Coronary artery (tissue), 2 donors: ENCODE measurements around the gene VPS37C.

Source experiments
- DNase-seq: peaks from one replicate; pipeline ENCODE4 v3.0.0-alpha.2; 2017; ENCODE audit warnings: low spot score
- H3K27ac ChIP-seq, 2 donors: fragments of 200-600 bp; sonication (generic); one replicate each; pipeline ENCODE4 v1.5.1; 2016 to 2019
- H3K4me3 ChIP-seq: fragments of 200-600 bp; sonication (generic); 2 replicates; pipeline ENCODE4 v1.5.1; 2016; ENCODE audit warnings: mild to moderate bottlenecking, moderate library complexity
- TF ChIP-seq, protein P1 (sequence below): fragments of 200-600 bp; sonication (generic); IDR thresholded peaks from one replicate; pipeline ENCODE4 v1.5.1; 2019; ENCODE audit warnings: antibody characterized with exemption

VPS37C gene

DNA sequence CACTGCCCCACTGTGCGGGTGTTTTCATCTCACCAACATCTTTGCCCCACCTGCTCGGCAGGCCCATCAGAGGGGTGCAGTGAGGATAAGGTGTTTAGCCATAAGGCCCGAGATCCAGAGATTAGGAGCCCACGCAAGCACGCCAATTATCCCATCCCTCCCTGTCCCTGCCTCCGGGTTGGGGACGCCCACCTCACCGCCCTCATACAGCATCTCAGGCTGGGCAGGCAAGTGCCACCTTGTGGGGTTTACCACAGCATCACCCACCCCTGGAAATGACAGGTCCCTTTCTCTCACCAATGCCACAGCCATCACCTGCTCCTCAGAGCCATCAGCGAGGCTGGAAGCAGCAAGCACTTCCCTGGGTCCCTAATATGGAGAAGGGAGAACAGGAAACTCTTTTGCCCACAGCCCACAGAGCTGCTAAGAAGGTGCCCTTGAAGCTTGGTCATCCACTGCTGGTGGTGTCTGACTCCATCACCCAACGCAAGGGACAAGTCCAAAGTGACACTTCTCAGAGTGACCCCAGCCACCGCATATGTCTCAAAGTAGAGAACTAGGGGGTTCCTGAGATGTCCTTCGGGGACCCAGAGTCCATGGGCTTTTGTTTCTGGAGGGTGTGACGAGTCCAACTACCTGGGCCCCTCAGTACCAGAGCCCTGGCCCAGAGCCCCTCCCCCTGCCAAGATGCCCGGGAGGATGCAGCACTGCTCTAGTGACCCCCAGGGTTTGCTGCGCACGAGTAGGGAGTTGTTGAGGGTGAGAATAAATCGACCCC lies 15.8 kb downstream of the VPS37C start:
- DNase-seq, result no peak
- H3K27ac ChIP-seq, result no peak overlapping the region
- no peak overlapping the region for H3K4me3 ChIP-seq
- TF ChIP-seq, protein P1, sequence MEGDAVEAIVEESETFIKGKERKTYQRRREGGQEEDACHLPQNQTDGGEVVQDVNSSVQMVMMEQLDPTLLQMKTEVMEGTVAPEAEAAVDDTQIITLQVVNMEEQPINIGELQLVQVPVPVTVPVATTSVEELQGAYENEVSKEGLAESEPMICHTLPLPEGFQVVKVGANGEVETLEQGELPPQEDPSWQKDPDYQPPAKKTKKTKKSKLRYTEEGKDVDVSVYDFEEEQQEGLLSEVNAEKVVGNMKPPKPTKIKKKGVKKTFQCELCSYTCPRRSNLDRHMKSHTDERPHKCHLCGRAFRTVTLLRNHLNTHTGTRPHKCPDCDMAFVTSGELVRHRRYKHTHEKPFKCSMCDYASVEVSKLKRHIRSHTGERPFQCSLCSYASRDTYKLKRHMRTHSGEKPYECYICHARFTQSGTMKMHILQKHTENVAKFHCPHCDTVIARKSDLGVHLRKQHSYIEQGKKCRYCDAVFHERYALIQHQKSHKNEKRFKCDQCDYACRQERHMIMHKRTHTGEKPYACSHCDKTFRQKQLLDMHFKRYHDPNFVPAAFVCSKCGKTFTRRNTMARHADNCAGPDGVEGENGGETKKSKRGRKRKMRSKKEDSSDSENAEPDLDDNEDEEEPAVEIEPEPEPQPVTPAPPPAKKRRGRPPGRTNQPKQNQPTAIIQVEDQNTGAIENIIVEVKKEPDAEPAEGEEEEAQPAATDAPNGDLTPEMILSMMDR, result no peak

DNA sequence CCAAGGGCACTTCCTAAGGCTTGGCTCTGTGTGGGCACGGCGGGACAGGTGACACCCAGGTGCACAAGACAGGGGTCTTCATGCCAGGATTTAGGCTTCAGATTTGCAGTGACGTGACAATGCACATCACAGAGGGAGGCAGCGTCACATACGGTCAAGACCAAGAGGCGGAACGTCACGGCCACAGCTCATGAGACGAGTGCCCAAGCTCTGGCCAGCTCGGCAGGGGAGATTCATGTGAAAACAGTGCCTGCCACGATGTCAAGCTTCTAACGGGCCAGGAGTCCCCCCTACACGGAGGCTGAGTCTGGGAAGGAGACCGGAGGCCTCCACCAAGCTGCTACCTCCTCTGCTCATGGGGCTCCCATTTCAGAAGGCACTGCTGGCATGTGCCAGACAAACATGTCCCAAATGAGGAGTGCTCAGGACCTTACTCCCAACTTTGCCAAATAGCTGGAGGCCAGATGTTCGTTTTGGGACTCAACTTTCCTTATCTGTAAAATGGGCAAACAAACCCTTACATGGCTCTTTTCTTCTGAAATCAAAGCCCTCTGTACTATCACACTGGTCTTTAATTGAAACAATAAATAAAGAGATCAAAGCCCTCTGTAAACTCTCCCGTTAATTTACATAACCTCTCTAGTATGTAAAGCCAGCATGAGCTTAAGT lies 16.6 kb downstream of the VPS37C start:
- TF ChIP-seq, protein P1, result no peak
- Histone ChIP-seq H3K27ac (no peak overlapping the region), H3K4me3 (no peak overlapping the region)
- DNase-seq, result no peak

DNA sequence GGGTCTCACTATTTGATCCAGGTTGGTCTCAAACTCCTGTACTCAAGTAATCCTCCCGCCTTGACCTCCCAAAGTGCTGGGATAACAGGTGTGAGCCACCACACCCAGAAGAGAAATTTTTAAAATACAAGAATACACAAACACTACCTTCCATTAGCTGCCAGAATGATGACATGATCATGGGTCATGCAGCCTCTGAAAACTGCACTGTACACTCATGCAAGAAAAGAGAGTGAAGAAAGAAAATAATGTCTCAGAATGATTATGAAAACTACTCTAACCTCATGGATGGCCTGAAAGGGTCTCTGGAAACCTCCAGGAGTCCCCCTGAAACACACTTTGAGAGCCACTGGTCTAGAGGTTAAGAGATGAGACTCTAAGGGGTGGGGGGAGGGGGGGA lies 18.8 kb downstream of the VPS37C start:
- no peak overlapping the region for H3K27ac ChIP-seq
- H3K4me3 ChIP-seq, result no peak overlapping the region
- DNase-seq, result no peak
- TF ChIP-seq, protein P1, result no peak

DNA sequence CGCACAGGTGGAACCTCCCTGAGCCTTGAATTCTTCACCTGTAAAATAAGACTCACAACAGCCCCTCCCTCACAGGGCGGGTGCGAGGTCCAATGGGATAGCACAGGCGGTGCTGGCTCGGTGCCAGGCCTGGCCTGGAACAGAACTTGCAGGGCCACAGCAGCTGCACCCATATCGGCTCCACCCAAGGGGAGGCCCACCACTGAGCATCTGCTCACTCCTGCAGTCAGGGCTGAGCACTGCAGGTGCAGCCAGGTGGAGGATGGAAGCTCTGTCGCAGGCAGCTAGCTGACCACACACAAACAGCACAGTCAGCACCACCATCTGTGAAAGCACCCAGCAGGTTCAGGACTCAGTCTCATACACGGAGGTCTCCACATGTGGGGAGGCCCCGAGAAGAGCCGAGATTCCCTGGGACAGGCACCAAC lies 19.6 kb downstream of the VPS37C start:
- DNase-seq, result no peak
- no peak overlapping the region for H3K4me3 ChIP-seq
- no peak overlapping the region for H3K27ac ChIP-seq
- TF ChIP-seq, protein P1, result no peak

DNA sequence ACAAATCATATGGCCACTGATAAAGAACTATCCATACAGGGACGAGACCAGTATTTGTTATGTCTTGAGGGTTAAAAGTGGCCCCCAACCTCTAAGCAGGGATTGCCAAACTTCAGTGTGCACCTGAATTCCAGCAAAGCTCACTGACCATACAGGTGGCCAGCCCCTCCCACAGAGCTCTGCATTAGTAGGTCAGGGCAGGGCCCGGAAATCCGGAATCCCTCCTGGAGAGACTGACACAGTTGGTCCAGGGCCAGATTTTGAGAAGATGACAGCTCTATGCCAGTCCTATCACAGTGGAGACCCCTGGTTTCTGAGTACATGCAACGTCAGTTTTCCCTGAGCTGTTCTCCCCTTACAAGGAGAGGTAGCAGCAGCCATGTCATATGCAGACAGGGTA lies 20.8 kb downstream of the VPS37C start:
- H3K4me3 ChIP-seq, result no peak overlapping the region
- TF ChIP-seq, protein P1, result no peak
- H3K27ac ChIP-seq, result no peak overlapping the region
- no peak for DNase-seq

DNA sequence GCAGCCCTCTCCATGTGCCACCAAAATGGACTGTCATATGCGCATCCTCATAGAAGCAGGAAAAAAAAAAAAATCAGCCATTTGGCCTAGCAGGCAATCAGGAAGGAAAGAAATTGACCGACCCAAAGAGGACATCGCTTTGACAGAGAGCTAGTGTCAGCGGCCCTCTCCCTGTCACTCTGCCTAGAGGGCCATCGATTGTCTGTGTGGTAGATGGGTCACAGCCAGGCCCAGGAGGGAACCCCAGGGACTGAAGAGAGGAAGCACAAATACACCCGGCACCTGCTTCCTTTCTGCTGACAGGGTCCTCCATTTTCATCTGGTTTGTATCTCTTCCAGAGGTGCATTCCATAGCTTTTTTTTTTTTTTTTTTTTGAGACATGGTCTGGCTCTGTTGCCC lies 21.8 kb downstream of the VPS37C start:
- no peak for DNase-seq
- H3K27ac ChIP-seq, result peak overlapping the region in 1 of 2 donors; percentile 61

More for the DNA sequence above, 21.8 kb downstream of the VPS37C start:
- peak overlapping the region; percentile 31 for H3K4me3 ChIP-seq
- TF ChIP-seq, protein P1, result no peak
